Neural cell (in vitro differentiated cells): Measurements from ENCODE around the gene CD300C. TPM values are rescaled to one million over a fixed set of nuclear protein-coding genes. Genes with fewer than 3 reads are reported as not detected.

Experiments
- H2AFZ ChIP-seq: fragments of 200-600, 300-800 bp; sonication (generic), shearing (Covaris generic); 2 replicates; pipeline ENCODE4 v1.6.0; 2014; ENCODE audit warnings: low read depth, mild to moderate bottlenecking, antibody characterized with exemption, low read length, moderate library complexity
- H3F3A ChIP-seq: fragments of 200-600 bp; shearing (Covaris generic); 2 replicates; pipeline ENCODE4 v1.6.1; 2016; ENCODE audit warnings: mild to moderate bottlenecking, moderate library complexity, mixed read lengths, antibody characterized with exemption, low read length; ENCODE audit not compliant: insufficient read depth, poor library complexity, severe bottlenecking
- H3K27ac ChIP-seq: fragments of 200-600, 300-800 bp; sonication (generic), shearing (Covaris generic); 2 replicates; pipeline ENCODE4 v1.5.1; 2014; ENCODE audit warnings: mild to moderate bottlenecking, low read length, moderate library complexity
- H3K27me3 ChIP-seq: fragments of 300-800, 200-600 bp; sonication (generic), shearing (Covaris generic); 2 replicates; pipeline ENCODE4 v1.6.0; 2014; ENCODE audit warnings: mild to moderate bottlenecking, low read depth, low read length, moderate library complexity; ENCODE audit not compliant: insufficient read depth
- H3K36me3 ChIP-seq: fragments of 300-800, 200-600 bp; sonication (generic), shearing (Covaris generic); 2 replicates; pipeline ENCODE4 v1.5.1; 2014; ENCODE audit warnings: mild to moderate bottlenecking, antibody characterized with exemption, low read length, moderate library complexity; ENCODE audit not compliant: insufficient read depth
- H3K4me2 ChIP-seq: fragments of 300-800, 200-600 bp; sonication (generic), shearing (Covaris generic); 2 replicates; pipeline ENCODE4 v1.6.0; 2014; ENCODE audit warnings: mild to moderate bottlenecking, low read length
- H3K4me3 ChIP-seq: fragments of 300-800, 200-600 bp; sonication (generic), shearing (Covaris generic); 2 replicates; pipeline ENCODE4 v1.5.1; 2014; ENCODE audit warnings: mild to moderate bottlenecking, low read length, moderate library complexity
- H3K79me2 ChIP-seq: fragments of 200-600 bp; shearing (Covaris generic); replicated peaks from 2 replicates; pipeline ENCODE4 v1.6.0; 2014; ENCODE audit warnings: mild to moderate bottlenecking, low read length, moderate library complexity; ENCODE audit not compliant: insufficient read depth
- H3K9ac ChIP-seq: fragments of 300-800, 200-600 bp; sonication (generic), shearing (Covaris generic); 2 replicates; pipeline ENCODE4 v1.6.1; 2016; ENCODE audit warnings: mild to moderate bottlenecking, low read length, mixed read lengths
- H3K9me2 ChIP-seq: fragments of 200-600 bp; shearing (Covaris generic); 2 replicates; pipeline ENCODE4 v1.6.1; 2016; ENCODE audit warnings: mild to moderate bottlenecking, low read length, mixed read lengths; ENCODE audit not compliant: insufficient read depth
- H3K9me3 ChIP-seq: fragments of 200-600, 300-800 bp; sonication (generic), shearing (Covaris generic); 2 replicates; pipeline ENCODE4 v1.6.1; 2016; ENCODE audit warnings: mild to moderate bottlenecking, mixed run types, low read length, moderate library complexity, mixed read lengths
- H4K20me1 ChIP-seq: fragments of 200-600 bp; shearing (Covaris generic); 2 replicates; pipeline ENCODE4 v1.6.1; 2016; ENCODE audit warnings: mild to moderate bottlenecking, mixed run types; ENCODE audit not compliant: insufficient read depth
- CTCF ChIP-seq: fragments of 450-650 bp; IDR thresholded peaks from 2 replicates; pipeline ENCODE4 v1.5.1; 2014; ENCODE audit warnings: antibody characterized with exemption, mild to moderate bottlenecking, moderate library complexity; ENCODE audit not compliant: poor library complexity, severe bottlenecking
- EP300 ChIP-seq: fragments of 450-650 bp; conservative IDR thresholded peaks from 2 replicates; pipeline ENCODE4 v1.6.1; 2014; ENCODE audit warnings: antibody characterized with exemption, mild to moderate bottlenecking, moderate library complexity; ENCODE audit not compliant: poor library complexity, severe bottlenecking
- EZH2 ChIP-seq: fragments of 200-600, 300-800 bp; shearing (Covaris generic), sonication (generic); IDR thresholded peaks from 2 replicates; pipeline ENCODE4 v1.6.1; 2014; ENCODE audit warnings: antibody characterized with exemption, low read length, borderline replicate concordance, mild to moderate bottlenecking; ENCODE audit not compliant: insufficient read depth, poor library complexity, severe bottlenecking
- MXI1 ChIP-seq: fragments of 450-650 bp; conservative IDR thresholded peaks from 2 replicates; pipeline ENCODE4 v1.6.1; 2014; ENCODE audit warnings: antibody characterized with exemption, mild to moderate bottlenecking; ENCODE audit not compliant: poor library complexity, severe bottlenecking
- POLR2AphosphoS5 ChIP-seq: IDR thresholded peaks from 2 replicates; pipeline ENCODE4 v1.6.1; 2012
- RAD21 ChIP-seq: fragments of 450-650 bp; conservative IDR thresholded peaks from 2 replicates; pipeline ENCODE4 v1.6.1; 2014; ENCODE audit warnings: antibody characterized with exemption, mild to moderate bottlenecking, moderate library complexity
- REST ChIP-seq: IDR thresholded peaks from 2 replicates; pipeline ENCODE4 v1.6.1; 2012; ENCODE audit warnings: borderline replicate concordance
- SMC3 ChIP-seq: fragments of 450-650 bp; conservative IDR thresholded peaks from 2 replicates; pipeline ENCODE4 v1.6.1; 2014; ENCODE audit warnings: antibody characterized with exemption, mild to moderate bottlenecking, moderate library complexity; ENCODE audit not compliant: poor library complexity
- TAF1 ChIP-seq: IDR thresholded peaks from 2 replicates; pipeline ENCODE4 v1.6.1; 2012; ENCODE audit warnings: low read depth
- polyA plus RNA-seq: library from polyadenylated mRNA; depleted of rRNA; stranded (reverse); fragments of >200 nt; gene quantifications from 2 replicates; pipeline ENCODE4 v1.2.3, GENCODE V29; 2014

The CD300C gene
- polyA plus RNA-seq, 1 donor from 2014 or later = not detected

- Histone ChIP-seq H3F3A (no peaks in the 10 kb centered on the region), H3K79me2 (no peaks in the 10 kb centered on the region), H3K36me3 (no peaks in the 10 kb centered on the region), H3K9me3 (no peaks in the 10 kb centered on the region), H3K9me2 (no peaks in the 10 kb centered on the region), H3K27me3 (no peaks in the 10 kb centered on the region), H4K20me1 (no peaks in the 10 kb centered on the region), H2AFZ (no peak overlapping the region), H3K27ac (no peak overlapping the region), H3K4me2 (no peak overlapping the region), H3K9ac (no peak overlapping the region), H3K4me3 (no peak overlapping the region)
- TF ChIP-seq TAF1 = no peak
- TF ChIP-seq POLR2AphosphoS5 = no peak
- no peak for TF ChIP-seq CTCF
- TF ChIP-seq RAD21 = no peak
- no peak for TF ChIP-seq EZH2
- no peak for TF ChIP-seq MXI1
Measured at GRCh38 chr17:74526681-74527080, 19.2 kb downstream of the CD300C start.

- Histone ChIP-seq H3K27me3 (no peaks in the 10 kb centered on the region), H3K36me3 (no peaks in the 10 kb centered on the region), H3K9me2 (no peaks in the 10 kb centered on the region), H4K20me1 (no peaks in the 10 kb centered on the region), H3K9ac (no peak overlapping the region), H3K9me3 (no peaks in the 10 kb centered on the region), H2AFZ (no peak overlapping the region), H3F3A (no peaks in the 10 kb centered on the region), H3K79me2 (no peaks in the 10 kb centered on the region), H3K27ac (no peak overlapping the region), H3K4me2 (no peak overlapping the region), H3K4me3 (no peak overlapping the region)
- no peak for TF ChIP-seq POLR2AphosphoS5
Measured at GRCh38 chr17:74525781-74526288, 20.1 kb downstream of the CD300C start.

- no peaks in the 10 kb centered on the region for H3K79me2 ChIP-seq
- H3K36me3 ChIP-seq = no peaks in the 10 kb centered on the region
- TF ChIP-seq REST = no peak
- no peak for TF ChIP-seq CTCF
- TF ChIP-seq MXI1 = no peak
- no peak for TF ChIP-seq POLR2AphosphoS5
- no peak for TF ChIP-seq EP300
- TF ChIP-seq RAD21 = no peak
- TF ChIP-seq TAF1 = no peak
- no peak for TF ChIP-seq EZH2
- TF ChIP-seq SMC3 = no peak
- no peak overlapping the region for H3K27ac ChIP-seq
- no peaks in the 10 kb centered on the region for H3K27me3 ChIP-seq
- H4K20me1 ChIP-seq = no peaks in the 10 kb centered on the region
- no peak overlapping the region for H3K9ac ChIP-seq
- no peaks in the 10 kb centered on the region for H3K9me2 ChIP-seq
- no peak overlapping the region for H2AFZ ChIP-seq
- H3K4me2 ChIP-seq = no peak overlapping the region
- H3K9me3 ChIP-seq = no peaks in the 10 kb centered on the region
- H3K4me3 ChIP-seq = no peak overlapping the region
- no peaks in the 10 kb centered on the region for H3F3A ChIP-seq
Measured at GRCh38 chr17:74525465-74525725, 20.5 kb downstream of the CD300C start.
